ENCODE measurements around the gene YKT6.

YKT6 gene

DNA sequence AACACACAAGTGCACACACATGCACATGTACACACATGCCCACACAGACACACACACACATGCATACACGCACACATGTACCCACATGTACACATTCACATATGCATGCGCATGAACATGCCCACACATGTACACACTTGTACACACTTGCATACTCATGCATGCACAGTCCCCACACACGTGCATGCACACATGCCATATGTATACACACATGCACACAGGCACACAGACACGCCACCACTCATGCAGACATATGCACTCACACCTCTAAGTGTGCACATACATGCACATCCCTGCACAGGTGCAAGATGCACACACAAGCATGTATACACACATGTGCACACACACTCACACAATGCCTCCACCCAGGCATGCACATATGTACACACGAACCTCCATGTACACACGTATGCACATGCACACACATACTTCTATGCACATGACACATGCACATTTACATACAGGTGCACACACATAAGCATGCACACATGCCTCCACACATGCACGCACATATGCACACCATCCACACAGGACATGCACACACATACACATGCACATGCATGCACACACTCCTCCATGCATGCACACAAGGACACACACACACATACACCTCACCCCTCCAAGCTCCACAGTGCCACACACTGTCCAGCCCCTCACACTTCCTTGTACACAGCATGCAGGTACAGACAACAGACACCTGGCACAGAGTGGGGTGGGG is 45.8 kb downstream of the YKT6 start (continued):
- TF ChIP-seq PATZ1 (CRISPR knock-in tag; IDR thresholded peaks at IDR 0.05; ENCODE audit: borderline replicate concordance), result no peak
- no peak for TF ChIP-seq CSDC2 (CRISPR knock-in tag; IDR thresholded peaks at IDR 0.05)

- no peak for ATAC-seq
- no peak for TF ChIP-seq ZNF8 (CRISPR knock-in tag; IDR thresholded peaks at IDR 0.05)
- TF ChIP-seq ESRRG (CRISPR knock-in tag; IDR thresholded peaks at IDR 0.05), result no peak
- no peak for TF ChIP-seq CSDC2 (CRISPR knock-in tag; IDR thresholded peaks at IDR 0.05)
- TF ChIP-seq ZFP30 (CRISPR knock-in tag; IDR thresholded peaks at IDR 0.05), result no peak
- no peak for TF ChIP-seq TSHZ2 (CRISPR knock-in tag; IDR thresholded peaks at IDR 0.05)
- TF ChIP-seq ZNF565 (CRISPR knock-in tag; conservative IDR thresholded peaks at IDR 0.05; ENCODE audit: low read depth), result no peak
- no peak for TF ChIP-seq CSRNP3 (CRISPR knock-in tag; IDR thresholded peaks at IDR 0.05)
- TF ChIP-seq, protein P1, sequence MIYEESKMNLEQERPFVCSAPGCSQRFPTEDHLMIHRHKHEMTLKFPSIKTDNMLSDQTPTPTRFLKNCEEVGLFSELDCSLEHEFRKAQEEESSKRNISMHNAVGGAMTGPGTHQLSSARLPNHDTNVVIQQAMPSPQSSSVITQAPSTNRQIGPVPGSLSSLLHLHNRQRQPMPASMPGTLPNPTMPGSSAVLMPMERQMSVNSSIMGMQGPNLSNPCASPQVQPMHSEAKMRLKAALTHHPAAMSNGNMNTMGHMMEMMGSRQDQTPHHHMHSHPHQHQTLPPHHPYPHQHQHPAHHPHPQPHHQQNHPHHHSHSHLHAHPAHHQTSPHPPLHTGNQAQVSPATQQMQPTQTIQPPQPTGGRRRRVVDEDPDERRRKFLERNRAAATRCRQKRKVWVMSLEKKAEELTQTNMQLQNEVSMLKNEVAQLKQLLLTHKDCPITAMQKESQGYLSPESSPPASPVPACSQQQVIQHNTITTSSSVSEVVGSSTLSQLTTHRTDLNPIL (CRISPR knock-in tag; IDR thresholded peaks at IDR 0.05; ENCODE audit: low read depth), result no peak
- no peak for TF ChIP-seq GLIS3 (CRISPR knock-in tag; IDR thresholded peaks at IDR 0.05)
- TF ChIP-seq PPARA (CRISPR knock-in tag; IDR thresholded peaks at IDR 0.05; ENCODE audit: borderline replicate concordance), result no peak
- no peak for TF ChIP-seq SNAI2 (CRISPR knock-in tag; IDR thresholded peaks at IDR 0.05)
- TF ChIP-seq POU6F1 (CRISPR knock-in tag; IDR thresholded peaks at IDR 0.05; ENCODE audit: borderline replicate concordance, low read depth), result no peak
Observed at GRCh38 chr7:44247868-44248651, 47.3 kb downstream of the YKT6 start.

GRCh38 chr7:44249639-44250234 is 49.0 kb downstream of the YKT6 start:
- no peak for TF ChIP-seq ZNF565 (CRISPR knock-in tag; conservative IDR thresholded peaks at IDR 0.05; ENCODE audit: low read depth)
- no peak for TF ChIP-seq ZNF8 (CRISPR knock-in tag; IDR thresholded peaks at IDR 0.05)
- no peak for TF ChIP-seq SNAI2 (CRISPR knock-in tag; IDR thresholded peaks at IDR 0.05)
- no peak for TF ChIP-seq GLIS3 (CRISPR knock-in tag; IDR thresholded peaks at IDR 0.05)
- TF ChIP-seq TOX (CRISPR knock-in tag; IDR thresholded peaks at IDR 0.05; ENCODE audit: borderline replicate concordance), result no peak
- no peak for TF ChIP-seq CSRNP3 (CRISPR knock-in tag; IDR thresholded peaks at IDR 0.05)
- no peak for TF ChIP-seq BACH2 (CRISPR knock-in tag; IDR thresholded peaks at IDR 0.05; ENCODE audit: borderline replicate concordance)
- TF ChIP-seq ZFP3 (CRISPR knock-in tag; IDR thresholded peaks at IDR 0.05), result no peak
- no peak for TF ChIP-seq OSR1 (CRISPR knock-in tag; IDR thresholded peaks at IDR 0.05)
- TF ChIP-seq TCF4 (CRISPR knock-in tag; IDR thresholded peaks at IDR 0.05; ENCODE audit: borderline replicate concordance), result no peak
- TF ChIP-seq PPARA (CRISPR knock-in tag; IDR thresholded peaks at IDR 0.05; ENCODE audit: borderline replicate concordance), result no peak
- TF ChIP-seq ARNTL (CRISPR knock-in tag; IDR thresholded peaks at IDR 0.05; ENCODE audit: borderline replicate concordance, low read depth), result no peak
- no peak for TF ChIP-seq ESRRG (CRISPR knock-in tag; IDR thresholded peaks at IDR 0.05)
- TF ChIP-seq ZFP30 (CRISPR knock-in tag; IDR thresholded peaks at IDR 0.05), result no peak
- TF ChIP-seq RARB (CRISPR knock-in tag; IDR thresholded peaks at IDR 0.05), result no peak
- ATAC-seq, result no peak

Data from SK-N-SH treated with all-trans-retinoic acid at 6 μM for 48 hours (cell line).